HepG2 (cell line): Measurements from ENCODE around the gene NINL. TPM values are rescaled to one million over a fixed set of nuclear protein-coding genes. Genes with fewer than 3 reads are reported as not detected.

Experiments used
- AKNA ChIP-seq: sonication (generic); formaldehyde crosslinking; IDR thresholded peaks from 2 replicates; pipeline ENCODE4 v1.4.0; 2020; ENCODE audit warnings: missing genetic modification reagents, borderline replicate concordance
- BCL6 ChIP-seq: IDR thresholded peaks from 2 replicates; pipeline ENCODE4 v1.6.1; 2016; ENCODE audit warnings: missing genetic modification reagents, missing compliant biosample characterization
- CEBPG ChIP-seq: IDR thresholded peaks from 2 replicates; pipeline ENCODE4 v1.6.1; 2016
- FLYWCH1 ChIP-seq: sonication (generic); formaldehyde crosslinking; IDR thresholded peaks from 2 replicates; pipeline ENCODE4 v1.8.1; 2023; ENCODE audit warnings: mild to moderate bottlenecking, missing genetic modification reagents
- NFKBIZ ChIP-seq: IDR thresholded peaks from 2 replicates; pipeline ENCODE4 v1.6.1; 2018; ENCODE audit warnings: missing genetic modification reagents, missing compliant biosample characterization
- POLR2AphosphoS2 ChIP-seq: IDR thresholded peaks from 2 replicates; pipeline ENCODE4 v1.6.1; 2011; ENCODE audit warnings: low read depth, low read length, improper control_type of control experiment
- SYNCRIP ChIP-seq: fragments of 200-400 bp; formaldehyde crosslinking; IDR thresholded peaks from 2 replicates; pipeline ENCODE4 v1.6.1; 2018; ENCODE audit warnings: mild to moderate bottlenecking, low read depth, low read length; ENCODE audit not compliant: insufficient read depth
- TBL1XR1 ChIP-seq: fragments of 150-350 bp; IDR thresholded peaks from 2 replicates; pipeline ENCODE4 v1.6.1; 2014; ENCODE audit warnings: borderline replicate concordance, low read length; ENCODE audit not compliant: partially characterized antibody
- TCF7L2 ChIP-seq: IDR thresholded peaks from 2 replicates; pipeline ENCODE4 v1.6.1; 2011; ENCODE audit warnings: mild to moderate bottlenecking, low read depth, low read length, moderate library complexity
- XRCC5 ChIP-seq: fragments of 200-400 bp; formaldehyde crosslinking; optimal IDR thresholded peaks from 2 replicates; pipeline ENCODE3; 2017; ENCODE audit warnings: mild to moderate bottlenecking, low read length
- ZBTB8A ChIP-seq: sonication (generic); formaldehyde crosslinking; IDR thresholded peaks from 2 replicates; pipeline ENCODE4 v1.4.0; 2020; ENCODE audit warnings: mild to moderate bottlenecking, low read depth, missing genetic modification reagents, borderline replicate concordance
- ZKSCAN1 ChIP-seq: fragments of 150-350 bp; IDR thresholded peaks from 2 replicates; pipeline ENCODE4 v1.6.1; 2014; ENCODE audit warnings: low read length
- ZNF446 ChIP-seq: sonication (generic); formaldehyde crosslinking; IDR thresholded peaks from 2 replicates; pipeline ENCODE4 v1.5.0; 2020; ENCODE audit warnings: mild to moderate bottlenecking, missing genetic modification reagents
- ZNF510 ChIP-seq: sonication (generic); formaldehyde crosslinking; IDR thresholded peaks from 2 replicates; pipeline ENCODE4 v1.4.0; 2020; ENCODE audit warnings: low read depth, mild to moderate bottlenecking, missing genetic modification reagents
- ZNF513 ChIP-seq: sonication (generic); formaldehyde crosslinking; conservative IDR thresholded peaks from 2 replicates; pipeline ENCODE4 v1.5.0; 2020; ENCODE audit warnings: missing genetic modification reagents
- ZNF530 ChIP-seq: sonication (generic); formaldehyde crosslinking; IDR thresholded peaks from 2 replicates; pipeline ENCODE4 v1.5.0; 2020; ENCODE audit warnings: low read depth, mild to moderate bottlenecking, missing genetic modification reagents
- ZNF792 ChIP-seq: IDR thresholded peaks from 2 replicates; pipeline ENCODE4 v1.6.1; 2016
- polyA plus RNA-seq, 8 experiments: library from polyadenylated mRNA; depleted of rRNA in 3 of 8; stranded (reverse) in 7 of 8; unstranded in 1 of 8; fragments of >200 nt; fragmentation: Illumina TruSeq in 4 of 8; extraction: Trizol in 4 of 8; gene quantifications; 2 replicates each; pipeline versions ENCODE4 v1.2.1 to v1.2.3, GENCODE V29; 2011 to 2016; ENCODE audit warnings: low read depth in 4 of 8, missing spikeins in 1 of 8, mixed read lengths in 1 of 8; ENCODE audit not compliant: insufficient read depth in 1 of 8
- total RNA-seq, 5 experiments: library from RNA; depleted of rRNA; stranded (reverse); fragments of >200 nt; fragmentation: Illumina TruSeq; extraction: Trizol; gene quantifications; 2 replicates each; pipeline ENCODE4 v1.2.3, GENCODE V29; 2016; ENCODE audit warnings: low read depth in 1 of 5
- TF ChIP-seq, protein P1 (sequence below): sonication (generic); formaldehyde crosslinking; IDR thresholded peaks from 2 replicates; pipeline ENCODE4 v1.5.0; 2020; ENCODE audit warnings: mild to moderate bottlenecking, missing genetic modification reagents
- TF ChIP-seq, protein P2 (sequence below): IDR thresholded peaks from 2 replicates; pipeline ENCODE4 v1.6.1; 2012; ENCODE audit warnings: low read length, improper control_type of control experiment

Gene NINL
- total and polyA plus RNA-seq, 2 of the 13 experiments (the other 11 are each of a cell fraction or from before 2014, with no cell fraction given), result 32.3 to 34.3 TPM

DNA sequence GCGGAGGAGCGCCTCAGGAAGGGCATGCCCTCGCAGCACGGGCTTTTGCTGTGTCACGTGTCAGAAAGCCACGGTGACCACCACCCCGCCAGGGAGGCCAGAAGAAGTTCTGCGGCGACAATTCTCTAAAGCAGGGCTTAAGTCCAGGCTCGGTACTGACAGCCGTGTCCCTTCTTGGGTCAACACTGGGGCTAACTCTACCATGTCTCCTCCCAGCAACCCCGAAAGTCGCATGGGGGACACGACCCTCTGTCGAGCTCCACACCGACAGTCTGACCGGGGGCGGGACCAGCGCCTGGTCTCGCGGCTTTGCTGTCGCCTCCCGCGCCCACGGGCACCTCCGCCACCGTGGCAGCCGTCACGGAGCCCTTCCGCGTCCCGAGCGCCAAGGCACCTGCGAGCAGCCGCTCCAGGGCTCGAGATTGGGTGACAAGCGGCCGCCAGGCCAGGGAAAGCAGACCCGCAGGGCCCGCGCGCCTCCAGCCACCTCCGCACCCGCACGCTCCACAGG, 37.9 kb upstream of the NINL start (continued):
- TF ChIP-seq AKNA (CRISPR knock-in tag) (no peak), ZNF446 (CRISPR knock-in tag) (no peak), CEBPG (CRISPR knock-in tag) (no peak), XRCC5 (no peak), ZBTB8A (peak; percentile 80; the same call in 1 of the 2 replicates), SYNCRIP (no peak), POLR2AphosphoS2 (no peak; the same call in 1 of the 2 replicates), ZNF792 (CRISPR knock-in tag) (no peak), FLYWCH1 (no peak), BCL6 (CRISPR knock-in tag) (no peak; the same call in 1 of the 2 replicates), ZKSCAN1 (no peak; the same call in 1 of the 2 replicates), ZNF530 (peak; percentile 60; the same call in 1 of the 2 replicates), TBL1XR1 (no peak), TCF7L2 (no peak), ZNF513 (CRISPR knock-in tag) (no peak), ZNF510 (CRISPR knock-in tag) (peak; percentile 40; the same call in 1 of the 2 replicates), NFKBIZ (CRISPR knock-in tag) (no peak)
- TF ChIP-seq, protein P1, sequence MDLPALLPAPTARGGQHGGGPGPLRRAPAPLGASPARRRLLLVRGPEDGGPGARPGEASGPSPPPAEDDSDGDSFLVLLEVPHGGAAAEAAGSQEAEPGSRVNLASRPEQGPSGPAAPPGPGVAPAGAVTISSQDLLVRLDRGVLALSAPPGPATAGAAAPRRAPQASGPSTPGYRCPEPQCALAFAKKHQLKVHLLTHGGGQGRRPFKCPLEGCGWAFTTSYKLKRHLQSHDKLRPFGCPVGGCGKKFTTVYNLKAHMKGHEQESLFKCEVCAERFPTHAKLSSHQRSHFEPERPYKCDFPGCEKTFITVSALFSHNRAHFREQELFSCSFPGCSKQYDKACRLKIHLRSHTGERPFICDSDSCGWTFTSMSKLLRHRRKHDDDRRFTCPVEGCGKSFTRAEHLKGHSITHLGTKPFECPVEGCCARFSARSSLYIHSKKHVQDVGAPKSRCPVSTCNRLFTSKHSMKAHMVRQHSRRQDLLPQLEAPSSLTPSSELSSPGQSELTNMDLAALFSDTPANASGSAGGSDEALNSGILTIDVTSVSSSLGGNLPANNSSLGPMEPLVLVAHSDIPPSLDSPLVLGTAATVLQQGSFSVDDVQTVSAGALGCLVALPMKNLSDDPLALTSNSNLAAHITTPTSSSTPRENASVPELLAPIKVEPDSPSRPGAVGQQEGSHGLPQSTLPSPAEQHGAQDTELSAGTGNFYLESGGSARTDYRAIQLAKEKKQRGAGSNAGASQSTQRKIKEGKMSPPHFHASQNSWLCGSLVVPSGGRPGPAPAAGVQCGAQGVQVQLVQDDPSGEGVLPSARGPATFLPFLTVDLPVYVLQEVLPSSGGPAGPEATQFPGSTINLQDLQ (CRISPR knock-in tag), result no peak
- TF ChIP-seq, protein P2, sequence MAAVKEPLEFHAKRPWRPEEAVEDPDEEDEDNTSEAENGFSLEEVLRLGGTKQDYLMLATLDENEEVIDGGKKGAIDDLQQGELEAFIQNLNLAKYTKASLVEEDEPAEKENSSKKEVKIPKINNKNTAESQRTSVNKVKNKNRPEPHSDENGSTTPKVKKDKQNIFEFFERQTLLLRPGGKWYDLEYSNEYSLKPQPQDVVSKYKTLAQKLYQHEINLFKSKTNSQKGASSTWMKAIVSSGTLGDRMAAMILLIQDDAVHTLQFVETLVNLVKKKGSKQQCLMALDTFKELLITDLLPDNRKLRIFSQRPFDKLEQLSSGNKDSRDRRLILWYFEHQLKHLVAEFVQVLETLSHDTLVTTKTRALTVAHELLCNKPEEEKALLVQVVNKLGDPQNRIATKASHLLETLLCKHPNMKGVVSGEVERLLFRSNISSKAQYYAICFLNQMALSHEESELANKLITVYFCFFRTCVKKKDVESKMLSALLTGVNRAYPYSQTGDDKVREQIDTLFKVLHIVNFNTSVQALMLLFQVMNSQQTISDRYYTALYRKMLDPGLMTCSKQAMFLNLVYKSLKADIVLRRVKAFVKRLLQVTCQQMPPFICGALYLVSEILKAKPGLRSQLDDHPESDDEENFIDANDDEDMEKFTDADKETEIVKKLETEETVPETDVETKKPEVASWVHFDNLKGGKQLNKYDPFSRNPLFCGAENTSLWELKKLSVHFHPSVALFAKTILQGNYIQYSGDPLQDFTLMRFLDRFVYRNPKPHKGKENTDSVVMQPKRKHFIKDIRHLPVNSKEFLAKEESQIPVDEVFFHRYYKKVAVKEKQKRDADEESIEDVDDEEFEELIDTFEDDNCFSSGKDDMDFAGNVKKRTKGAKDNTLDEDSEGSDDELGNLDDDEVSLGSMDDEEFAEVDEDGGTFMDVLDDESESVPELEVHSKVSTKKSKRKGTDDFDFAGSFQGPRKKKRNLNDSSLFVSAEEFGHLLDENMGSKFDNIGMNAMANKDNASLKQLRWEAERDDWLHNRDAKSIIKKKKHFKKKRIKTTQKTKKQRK, result no peak
